Transverse colon (tissue), 4 donors: ENCODE measurements around the gene TMEM184A. TPM values are rescaled to one million over a fixed set of nuclear protein-coding genes. Genes with fewer than 3 reads are reported as not detected.

Experiments
- DNase-seq: peaks from one replicate; pipeline ENCODE4 v3.0.0-alpha.2; 2019
- H3K27ac ChIP-seq, 4 donors: fragments of 200-600 bp; sonication (generic); 2 replicates each; pipeline ENCODE4 v1.5.1; 2016 to 2018; ENCODE audit warnings: inconsistent platforms in 4 of 4
- H3K27me3 ChIP-seq: fragments of 200-600 bp; sonication (generic); 2 replicates; pipeline ENCODE4 v1.5.1; 2017; ENCODE audit warnings: inconsistent platforms
- H3K36me3 ChIP-seq, 4 donors: fragments of 200-600 bp; sonication (generic); 2 replicates each; pipeline ENCODE4 v1.5.1; 2017 to 2019; ENCODE audit warnings: inconsistent platforms in 4 of 4
- H3K4me1 ChIP-seq, 4 donors: fragments of 200-600 bp; sonication (generic); 2 replicates each; pipeline ENCODE4 v1.5.1; 2017 to 2020; ENCODE audit warnings: inconsistent platforms in 4 of 4
- H3K4me3 ChIP-seq, 4 donors: fragments of 200-600 bp; sonication (generic); 1 replicate in 1 of 4; 2 replicates in 3 of 4; pipeline versions ENCODE4 v1.5.1 to v1.6.1; 2017 to 2019; ENCODE audit warnings: inconsistent platforms in 4 of 4
- H3K9me3 ChIP-seq, 2 donors: fragments of 200-600 bp; sonication (generic); 2 replicates each; pipeline ENCODE4 v1.5.1; 2017 to 2019; ENCODE audit warnings: inconsistent platforms in 2 of 2
- EP300 ChIP-seq: sonication (generic); formaldehyde crosslinking; IDR thresholded peaks from one replicate; pipeline ENCODE4 v1.6.1; 2017; ENCODE audit warnings: antibody characterized with exemption, low read depth
- POLR2A ChIP-seq: fragments of 450-650 bp; IDR thresholded peaks from one replicate; pipeline ENCODE4 v1.6.1; 2016; ENCODE audit warnings: antibody characterized with exemption, mild to moderate bottlenecking, moderate library complexity
- POLR2AphosphoS5 ChIP-seq, 3 donors: sonication (generic); formaldehyde crosslinking; IDR thresholded peaks; one replicate each; pipeline ENCODE4 v1.6.1; 2016; ENCODE audit warnings: antibody characterized with exemption in 3 of 3
- WGBS, 2 donors: methylation state at CpG; one replicate each; pipeline ENCODE4 v1.1.5; 2018; ENCODE audit warnings: low coverage in 1 of 2; 5-methylcytosine and 5-hydroxymethylcytosine counted together
- in situ Hi-C, 4 donors: fragments of 200-750 bp; cut with MboI; loops; one replicate each; pipeline versions ENCODE4 v1.15.0 to v1.15.1; 2017; ENCODE audit warnings: low sequenced_read_pairs in 3 of 4, low pct_ligation_motif_present in 1 of 4, low pct_unique_long_range_greater_than_20kb in 1 of 4
- intact Hi-C: fragments of 100-400 bp; cut with DNase I; formaldehyde crosslinking; loops from one replicate; pipeline ENCODE4 v1.15.1; 2023; ENCODE audit warnings: low total_unique reads
- total RNA-seq, 4 donors: library from RNA; depleted of rRNA; stranded (reverse); fragments of >200 nt; gene quantifications; one replicate each; pipeline ENCODE4 v1.1.0, GENCODE V29; 2016
- TF ChIP-seq, protein P1 (sequence below), 5 experiments: fragments of 200-600 bp in 3 of 5; fragments of 450-650 bp in 2 of 5; sonication (generic) in 3 of 5; IDR thresholded peaks; 1 replicate in 2 of 5; 2 replicates in 3 of 5; pipeline ENCODE4 v1.5.1; 2016 to 2017; ENCODE audit warnings: antibody characterized with exemption in 5 of 5, inconsistent platforms in 3 of 5, mild to moderate bottlenecking in 2 of 5, moderate library complexity in 1 of 5

The TMEM184A gene
- total RNA-seq, 4 donors from 2014 or later = 49.9 to 151 (median 94.1) TPM

DNA sequence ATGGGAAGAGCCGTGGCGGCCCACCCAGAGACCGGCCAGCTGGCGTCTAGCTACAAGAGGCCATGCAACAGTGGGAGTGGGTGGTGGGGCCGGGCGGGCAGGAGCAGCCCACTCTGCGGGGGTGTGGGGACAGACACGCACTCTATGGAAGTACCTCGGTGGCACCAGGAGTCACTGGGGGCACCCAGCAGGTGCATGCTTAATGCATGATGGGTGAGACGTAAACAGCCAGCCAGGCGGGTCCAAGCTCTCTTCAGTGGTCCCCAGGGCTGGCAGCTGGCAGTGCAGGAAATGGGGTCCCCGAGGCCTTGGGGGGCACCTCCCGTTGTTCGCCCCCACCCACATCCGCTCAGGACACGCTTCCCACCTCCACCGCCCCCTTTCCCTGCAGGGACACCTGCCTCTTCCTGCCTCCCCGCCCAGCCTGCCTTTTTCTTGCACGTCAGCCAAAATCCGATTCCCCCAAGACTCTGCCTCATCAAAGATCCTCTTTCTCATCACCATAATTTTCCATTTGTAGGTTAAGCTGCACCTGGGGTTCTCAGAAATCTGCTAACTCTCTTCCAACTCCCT lies 36.4 kb upstream of the TMEM184A start:
- intact Hi-C loops (no loop called here), in situ Hi-C loops (loop anchor here in 3 of 4 donors (25.0 kb wide), 2 partner anchors 620 to 745 kb away; no protein-coding TSS in a partner anchor)
- TF ChIP-seq EP300 (no peak), POLR2A (no peak), POLR2AphosphoS5 (IDR thresholded peaks at IDR 0.05) (no peak)
- TF ChIP-seq, protein P1, sequence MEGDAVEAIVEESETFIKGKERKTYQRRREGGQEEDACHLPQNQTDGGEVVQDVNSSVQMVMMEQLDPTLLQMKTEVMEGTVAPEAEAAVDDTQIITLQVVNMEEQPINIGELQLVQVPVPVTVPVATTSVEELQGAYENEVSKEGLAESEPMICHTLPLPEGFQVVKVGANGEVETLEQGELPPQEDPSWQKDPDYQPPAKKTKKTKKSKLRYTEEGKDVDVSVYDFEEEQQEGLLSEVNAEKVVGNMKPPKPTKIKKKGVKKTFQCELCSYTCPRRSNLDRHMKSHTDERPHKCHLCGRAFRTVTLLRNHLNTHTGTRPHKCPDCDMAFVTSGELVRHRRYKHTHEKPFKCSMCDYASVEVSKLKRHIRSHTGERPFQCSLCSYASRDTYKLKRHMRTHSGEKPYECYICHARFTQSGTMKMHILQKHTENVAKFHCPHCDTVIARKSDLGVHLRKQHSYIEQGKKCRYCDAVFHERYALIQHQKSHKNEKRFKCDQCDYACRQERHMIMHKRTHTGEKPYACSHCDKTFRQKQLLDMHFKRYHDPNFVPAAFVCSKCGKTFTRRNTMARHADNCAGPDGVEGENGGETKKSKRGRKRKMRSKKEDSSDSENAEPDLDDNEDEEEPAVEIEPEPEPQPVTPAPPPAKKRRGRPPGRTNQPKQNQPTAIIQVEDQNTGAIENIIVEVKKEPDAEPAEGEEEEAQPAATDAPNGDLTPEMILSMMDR (IDR thresholded peaks at IDR 0.05) = no peak
- Histone ChIP-seq H3K4me3 (no peak overlapping the region), H3K27ac (no peak overlapping the region), H3K4me1 (no peaks in the 10 kb centered on the region), H3K9me3 (peaks cover 0 to 4% of the 10 kb centered on the region in 2 donors), H3K36me3 (no peaks in the 10 kb centered on the region), H3K27me3 (peaks cover 44% of the 10 kb centered on the region)
- no peak for DNase-seq
- WGBS, 2 donors = 20 to 57% methylated on average over 1 to 19 of the region's 20 CpGs

DNA sequence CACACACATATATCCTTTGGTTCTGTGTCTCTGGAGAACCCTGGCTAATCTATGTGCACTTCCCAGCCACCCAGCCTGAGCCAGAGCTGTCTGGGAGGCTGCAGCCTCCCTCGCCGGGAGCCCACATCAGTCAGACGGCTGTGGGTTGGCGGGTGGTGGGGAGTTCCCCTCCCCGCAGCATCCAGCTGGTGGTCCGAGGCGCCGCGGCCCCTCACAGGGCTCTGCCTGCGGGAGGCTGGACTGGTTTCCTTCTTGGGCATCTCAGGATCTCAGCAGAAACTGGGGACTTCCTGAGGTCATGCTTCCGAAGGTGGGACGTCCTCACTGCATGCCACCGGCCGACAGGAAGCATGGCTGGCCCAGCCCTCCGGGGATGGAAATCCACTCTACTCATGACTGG lies 35.9 kb upstream of the TMEM184A start:
- Histone ChIP-seq H3K27ac (no peak overlapping the region), H3K9me3 (peaks cover 0 to 4% of the 10 kb centered on the region in 2 donors), H3K27me3 (peaks cover 47% of the 10 kb centered on the region), H3K4me3 (no peak overlapping the region), H3K36me3 (no peaks in the 10 kb centered on the region), H3K4me1 (no peaks in the 10 kb centered on the region)
- no peak for DNase-seq
- 54% methylated on average over 15 of the region's 15 CpGs; no CpG with 5 or more reads in 1 of the 2 donors for WGBS, 2 donors
- in situ Hi-C loops = loop anchor here in 3 of 4 donors (25.0 kb wide), 2 partner anchors 620 to 745 kb away; no protein-coding TSS in a partner anchor
- TF ChIP-seq EP300 (no peak), POLR2A (no peak), POLR2AphosphoS5 (IDR thresholded peaks at IDR 0.05) (no peak)
- TF ChIP-seq, protein P1 (IDR thresholded peaks at IDR 0.05) = no peak
- intact Hi-C loops = no loop called here

DNA sequence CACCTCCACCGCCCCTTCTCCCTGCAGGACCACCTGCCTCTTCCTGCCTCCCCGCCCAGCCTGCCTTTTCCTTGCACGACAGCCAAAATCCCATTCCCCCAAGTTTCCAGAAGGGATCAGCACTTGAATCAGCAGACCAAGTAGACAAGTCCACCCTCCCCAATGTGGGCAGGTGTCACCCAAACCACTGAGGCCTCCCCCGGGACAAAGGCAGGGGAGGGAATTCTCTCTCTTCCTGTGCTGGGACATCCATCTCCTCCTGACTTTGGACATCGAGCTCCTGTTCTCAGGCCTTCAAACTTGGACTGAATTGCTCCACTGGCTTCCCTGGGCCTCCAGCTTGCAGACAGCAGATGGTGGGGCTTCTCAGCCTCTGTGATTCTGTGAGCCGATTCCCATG lies 35.4 kb upstream of the TMEM184A start:
- no peak for DNase-seq
- intact Hi-C loops = no loop called here
- Histone ChIP-seq H3K27ac (no peak overlapping the region), H3K9me3 (peaks cover 0 to 4% of the 10 kb centered on the region in 2 donors), H3K27me3 (peaks cover 47% of the 10 kb centered on the region), H3K4me3 (no peak overlapping the region), H3K4me1 (no peaks in the 10 kb centered on the region), H3K36me3 (no peaks in the 10 kb centered on the region)
- 58 to 60% methylated on average over 1 to 6 of the region's 6 CpGs for WGBS, 2 donors
- in situ Hi-C loops = loop anchor here in 3 of 4 donors (25.0 kb wide), 2 partner anchors 621 to 746 kb away; no protein-coding TSS in a partner anchor
- TF ChIP-seq EP300 (no peak), POLR2AphosphoS5 (IDR thresholded peaks at IDR 0.05) (no peak), POLR2A (no peak)
- TF ChIP-seq, protein P1 (IDR thresholded peaks at IDR 0.05) = no peak

DNA sequence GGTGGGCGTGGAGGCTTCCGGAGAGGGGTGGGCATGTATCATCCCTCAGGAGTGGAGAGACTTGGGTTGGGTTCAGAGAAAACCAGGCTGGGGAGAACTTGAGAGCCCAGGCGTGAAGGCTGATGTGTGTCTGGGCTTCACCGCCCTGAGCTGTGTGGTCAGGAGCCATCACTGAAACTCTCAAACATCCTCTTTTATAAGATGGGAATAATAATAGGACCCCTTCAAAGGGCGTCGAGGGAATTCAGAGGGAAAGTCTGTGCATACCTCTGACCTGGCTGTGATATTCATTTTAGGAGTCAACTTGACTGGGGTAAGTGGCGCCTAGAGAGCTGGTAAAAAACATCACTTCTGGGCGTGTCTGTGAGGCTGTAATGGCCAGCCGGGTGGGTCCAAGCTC lies 34.9 kb upstream of the TMEM184A start:
- intact Hi-C loops = no loop called here

More for the DNA sequence above, 34.9 kb upstream of the TMEM184A start:
- no peak overlapping the region for H3K4me3 ChIP-seq
- H3K4me1 ChIP-seq = no peaks in the 10 kb centered on the region
- in situ Hi-C loops = loop anchor here in 3 of 4 donors (25.0 kb wide), 2 partner anchors 621 to 746 kb away; no protein-coding TSS in a partner anchor
- TF ChIP-seq POLR2A (no peak), POLR2AphosphoS5 (IDR thresholded peaks at IDR 0.05) (no peak), EP300 (no peak)
- TF ChIP-seq, protein P1 (IDR thresholded peaks at IDR 0.05) = no peak
- DNase-seq = no peak
- no peaks in the 10 kb centered on the region for H3K36me3 ChIP-seq
- peaks cover 0 to 4% of the 10 kb centered on the region in 2 donors for H3K9me3 ChIP-seq
- H3K27ac ChIP-seq = no peak overlapping the region
- peaks cover 47% of the 10 kb centered on the region for H3K27me3 ChIP-seq
- WGBS, 2 donors = 52 to 56% methylated on average over 9 of the region's 9 CpGs
